Hematopoietic multipotent progenitor cell treated with erythropoietin and hydrocortisone succinate and interleukin-3 and kit ligand, for 6 days (in vitro differentiated cells): ENCODE measurements around the gene ZBTB38.
A peak's percentile ranks its signal among the peaks of the same experiment; 100 is the strongest.

Source experiments
- DNase-seq: peaks from one replicate; pipeline ENCODE4 v3.0.0-alpha.2; 2015

The ZBTB38 gene

GRCh38 chr3:141341536-141341935 lies 26.8 kb upstream of the ZBTB38 start:
- no peak for DNase-seq

GRCh38 chr3:141342386-141342785 lies 25.9 kb upstream of the ZBTB38 start:
- no peak for DNase-seq

- no peak for DNase-seq
Measured at GRCh38 chr3:141343077-141343476, 25.2 kb upstream of the ZBTB38 start.

- DNase-seq: no peak
Measured at GRCh38 chr3:141343865-141344271, 24.4 kb upstream of the ZBTB38 start.

- no peak for DNase-seq
Measured at GRCh38 chr3:141345528-141345927, 22.8 kb upstream of the ZBTB38 start.

- DNase-seq: no peak
Measured at GRCh38 chr3:141346007-141346406, 22.3 kb upstream of the ZBTB38 start.

- no peak for DNase-seq
Measured at GRCh38 chr3:141346418-141346817, 21.9 kb upstream of the ZBTB38 start.

GRCh38 chr3:141346839-141347238 lies 21.5 kb upstream of the ZBTB38 start:
- DNase-seq: no peak

- no peak for DNase-seq
Measured at GRCh38 chr3:141348837-141349236, 19.5 kb upstream of the ZBTB38 start.

GRCh38 chr3:141349711-141350110 lies 18.6 kb upstream of the ZBTB38 start:
- DNase-seq: no peak

GRCh38 chr3:141350666-141351065 lies 17.6 kb upstream of the ZBTB38 start:
- no peak for DNase-seq

GRCh38 chr3:141352262-141352984 lies 15.9 kb upstream of the ZBTB38 start:
- peak; percentile 77 for DNase-seq

GRCh38 chr3:141353652-141354495 lies 14.4 kb upstream of the ZBTB38 start:
- no peak for DNase-seq

- DNase-seq: no peak
Measured at GRCh38 chr3:141354517-141354916, 13.8 kb upstream of the ZBTB38 start.

- no peak for DNase-seq
Measured at GRCh38 chr3:141355242-141355641, 13.1 kb upstream of the ZBTB38 start.

- no peak for DNase-seq
Measured at GRCh38 chr3:141356046-141356445, 12.3 kb upstream of the ZBTB38 start.

GRCh38 chr3:141360888-141361598 lies 7.3 kb upstream of the ZBTB38 start:
- peak; percentile 85 for DNase-seq

- no peak for DNase-seq
Measured at GRCh38 chr3:141362736-141363135, 5.6 kb upstream of the ZBTB38 start.

- no peak for DNase-seq
Measured at GRCh38 chr3:141365201-141365600, 3.1 kb upstream of the ZBTB38 start.

GRCh38 chr3:141366285-141367037 lies 1.8 kb upstream of the ZBTB38 start:
- peak; percentile 86 for DNase-seq

- no peak for DNase-seq
Measured at GRCh38 chr3:141367038-141367730, 1.1 kb upstream of the ZBTB38 start.
